Sciatic nerve (tissue), 2 donors: ENCODE measurements around the gene NFASC. TPM values are rescaled to one million over a fixed set of nuclear protein-coding genes. Genes with fewer than 3 reads are reported as not detected.

Experiments
- ATAC-seq: fragments of 200-7000 bp; cut with Tn5 transposase; one replicate; pipeline ENCODE4 v1.9.1; 2020; ENCODE audit warnings: mild to moderate bottlenecking, moderate library complexity
- DNase-seq: peaks from one replicate; pipeline ENCODE4 v3.0.0-alpha.2; 2020; ENCODE audit warnings: low spot score
- intact Hi-C: fragments of 100-400 bp; cut with DNase I; formaldehyde crosslinking; loops from one replicate; pipeline ENCODE4 v1.14.2; 2022
- total RNA-seq: library from RNA; stranded (reverse); fragmentation: NEBNext Ultra II Directional; extraction: Animal tissue kit (Norgen Biotek cat#: 25700); gene quantifications from one replicate; pipeline ENCODE4 v1.2.1, GENCODE V29; 2021
- donor health status: DM: no; HTN: no; CAD: no.
- donor health status: DM: no; HTN: no; CAD: no.

NFASC gene
- total RNA-seq, 1 donor from 2014 or later, result 140 TPM

DNA sequence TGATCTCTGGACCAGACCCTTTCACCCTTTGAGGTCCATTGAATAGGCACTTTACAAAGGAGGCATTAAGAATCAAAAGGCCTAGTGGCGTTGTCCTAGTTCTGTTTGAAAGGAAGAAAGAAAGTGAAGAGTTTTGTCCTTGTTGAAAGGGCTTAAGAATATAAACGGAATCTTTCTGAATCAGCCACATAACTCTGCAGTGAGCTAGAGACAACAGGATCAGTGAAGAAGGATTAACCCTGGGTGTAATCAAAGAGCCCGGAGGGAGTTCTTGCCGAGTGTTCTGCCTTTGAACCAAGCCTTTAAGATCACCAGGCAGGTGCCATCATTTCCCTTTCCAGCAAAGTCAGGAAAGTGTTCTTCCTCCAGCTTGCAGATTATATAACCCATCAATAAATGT, 117.5 kb downstream of the NFASC start:
- DNase-seq (no peak), ATAC-seq (no peak)
- intact Hi-C loops, result loop anchor here (5.0 to 10.0 kb wide), 2 partner anchors 74 to 267 kb away; no protein-coding TSS in a partner anchor

DNA sequence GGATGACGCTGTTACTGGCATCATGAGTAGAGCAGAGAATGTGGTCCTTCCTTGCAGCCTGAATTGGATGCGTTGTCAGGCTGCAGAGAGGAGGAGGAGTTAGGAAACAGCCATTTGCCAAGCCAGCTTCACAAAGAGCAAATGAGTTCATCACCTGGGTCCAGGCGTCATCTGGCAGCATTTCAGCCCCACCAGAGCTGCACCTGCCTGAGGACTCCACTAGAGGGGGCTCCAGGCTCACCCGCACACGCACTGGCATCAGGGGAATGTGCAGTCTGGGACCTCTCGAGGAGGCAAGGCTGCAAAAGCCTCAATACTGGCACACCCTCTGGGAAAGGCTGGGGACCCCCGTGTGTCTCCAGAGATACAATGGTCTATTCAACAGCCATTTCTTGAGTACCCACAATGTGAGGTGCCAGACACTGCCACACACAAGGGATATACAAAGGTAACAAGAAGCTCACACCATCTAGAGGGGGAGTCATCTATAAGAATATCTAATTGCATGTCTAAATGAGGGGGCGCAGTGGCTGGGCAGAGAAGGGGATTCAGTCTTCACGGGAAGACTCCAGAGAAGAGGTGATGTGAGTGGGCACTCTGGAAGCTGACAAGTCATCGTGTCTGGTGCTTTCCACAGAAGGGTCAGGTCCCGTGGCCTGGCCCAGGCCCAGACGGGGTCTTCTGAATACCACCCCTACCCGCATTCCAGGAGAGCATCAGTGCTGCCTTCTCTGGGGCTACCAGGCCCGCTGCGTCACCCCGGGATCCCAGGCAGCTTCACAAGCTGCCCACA, 118.8 kb downstream of the NFASC start:
- ATAC-seq, result peak; percentile 92
- peak; percentile 85 for DNase-seq
- intact Hi-C loops, result loop anchor here (5.0 to 10.0 kb wide), 2 partner anchors 73 to 265 kb away; no protein-coding TSS in a partner anchor

DNA sequence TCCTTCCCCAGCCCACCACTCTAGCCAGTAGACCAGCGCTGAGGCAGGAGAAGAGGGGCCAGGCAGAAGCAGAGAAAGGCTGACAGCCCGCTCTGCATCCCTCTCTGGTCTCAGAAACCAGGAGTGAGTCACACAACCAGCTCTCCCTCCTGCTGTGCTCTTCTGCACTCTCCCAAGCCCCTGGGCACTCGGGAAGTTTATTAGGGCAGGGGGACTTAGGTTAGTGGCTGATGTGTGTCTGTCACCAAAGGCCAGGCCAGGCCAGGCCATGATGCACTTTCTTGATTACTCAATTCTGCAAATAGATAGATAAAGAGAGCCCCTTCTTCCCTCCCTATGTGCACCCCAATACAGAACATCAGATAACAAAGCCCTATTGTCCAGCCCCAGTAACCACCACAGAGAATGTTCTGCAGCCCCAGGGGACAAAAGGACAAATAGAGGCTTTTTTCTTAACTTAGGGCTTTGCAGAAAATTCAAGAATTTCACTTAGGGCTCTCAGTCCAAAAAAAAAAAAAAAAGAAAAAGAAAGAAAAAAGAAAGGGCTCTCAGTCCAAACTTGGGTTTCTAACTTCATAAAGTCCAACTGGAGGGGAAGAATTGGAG, 119.5 kb downstream of the NFASC start:
- DNase-seq (no peak), ATAC-seq (peak; percentile 68)
- intact Hi-C loops, result no loop called here

DNA sequence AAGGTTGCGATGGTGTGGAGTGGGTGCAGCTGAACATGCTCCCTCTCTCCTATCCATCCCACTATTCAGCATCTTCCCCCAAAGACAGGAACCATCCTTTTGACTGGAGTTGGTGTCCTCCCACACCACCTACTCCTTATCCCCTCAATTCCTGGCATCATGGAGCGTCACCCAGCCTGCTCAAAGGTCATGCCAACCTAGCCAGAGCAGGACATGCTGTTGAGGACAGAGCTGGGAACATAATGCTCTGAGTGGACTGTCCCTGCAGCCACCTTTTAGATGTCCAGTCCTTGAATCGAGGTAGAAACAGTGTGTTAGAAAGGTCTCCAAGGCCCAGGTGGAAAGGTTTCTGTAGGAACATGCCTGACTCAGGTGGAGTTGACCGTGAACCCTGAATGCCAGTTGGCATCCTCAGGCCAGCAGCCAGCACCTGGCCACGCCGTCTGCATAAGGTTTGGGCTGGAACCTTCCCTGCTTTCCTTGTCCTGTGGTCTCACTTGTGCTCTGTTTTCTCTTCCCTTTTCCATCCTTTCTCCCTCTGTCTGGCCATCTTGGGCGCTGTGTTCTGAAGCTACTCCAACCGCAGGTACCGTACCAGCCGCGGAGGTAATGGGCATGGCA, 120.2 kb downstream of the NFASC start:
- intact Hi-C loops, result no loop called here
- DNase-seq (no peak), ATAC-seq (no peak)

GRCh38 chr1:204991342-204991844, 120.7 kb downstream of the NFASC start:
- ATAC-seq, result no peak
- no peak for DNase-seq
- intact Hi-C loops, result no loop called here

GRCh38 chr1:204992201-204992997, 121.7 kb downstream of the NFASC start:
- ATAC-seq (no peak), DNase-seq (no peak)
- intact Hi-C loops, result no loop called here

DNA sequence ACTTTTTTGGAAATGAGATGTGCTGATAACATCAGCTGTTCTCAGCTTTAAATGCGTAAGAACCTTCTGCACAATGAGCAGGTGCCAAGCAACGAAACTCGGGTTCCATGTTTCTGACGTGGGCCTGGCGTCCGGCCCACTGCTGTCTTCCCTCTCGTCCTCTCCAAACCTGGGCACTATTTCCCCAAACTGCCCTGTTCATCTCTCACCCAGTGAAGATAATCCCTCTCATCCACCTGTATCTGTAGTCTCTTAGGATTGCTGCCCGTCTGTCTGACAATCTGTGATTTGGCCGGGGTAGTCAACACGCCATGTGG, 122.3 kb downstream of the NFASC start:
- DNase-seq (no peak), ATAC-seq (no peak)
- intact Hi-C loops, result no loop called here

- no peak for DNase-seq
- ATAC-seq, result no peak
- intact Hi-C loops, result no loop called here
These were observed 123.6 kb downstream of the NFASC start for GRCh38 chr1:204994086-204994862.

- intact Hi-C loops, result no loop called here
- ATAC-seq, result peak; percentile 39
These were observed 126.3 kb downstream of the NFASC start for GRCh38 chr1:204996981-204997380.

DNA sequence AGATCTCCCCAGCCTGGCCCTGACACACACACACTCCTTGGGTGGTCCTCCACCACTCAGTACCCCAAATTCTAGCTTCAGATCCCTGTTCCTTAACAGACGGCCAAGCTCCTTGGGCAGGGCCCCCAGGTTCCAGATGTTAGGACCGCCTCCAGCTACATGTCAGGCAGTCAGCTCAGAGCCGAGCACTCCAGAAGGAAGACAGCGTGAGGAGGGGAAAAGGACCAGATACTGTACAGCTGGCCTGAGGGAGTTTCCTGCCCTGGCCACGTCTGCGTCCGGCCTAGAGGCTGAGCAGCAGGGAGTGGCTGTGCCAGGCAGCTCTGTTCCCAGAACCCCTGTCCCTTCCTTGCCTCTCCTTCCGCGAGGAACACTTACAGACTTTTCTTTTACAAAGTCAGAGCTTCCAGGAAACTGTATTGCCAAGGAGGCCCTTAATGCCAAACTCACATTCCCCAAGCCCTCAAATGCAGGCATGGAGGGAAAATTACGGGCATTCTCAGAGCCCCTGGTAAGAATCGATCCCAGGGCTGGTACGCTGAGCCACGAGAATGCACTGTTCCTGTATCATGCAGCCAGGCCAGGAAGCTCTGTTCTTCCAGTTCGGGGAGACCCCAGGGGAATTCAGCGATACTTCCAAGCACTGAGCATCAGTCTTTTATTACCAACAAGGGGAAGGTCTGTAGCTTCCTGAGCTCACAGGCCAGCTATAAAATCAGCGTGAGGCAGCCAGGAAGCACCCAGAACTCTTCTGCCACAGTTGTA, 127.1 kb downstream of the NFASC start:
- ATAC-seq, result peak; percentile 56
- intact Hi-C loops, result no loop called here
- no peak for DNase-seq

More at GRCh38 chr1:204996981-204997380, 126.3 kb downstream of the NFASC start:
- DNase-seq, result no peak

DNA sequence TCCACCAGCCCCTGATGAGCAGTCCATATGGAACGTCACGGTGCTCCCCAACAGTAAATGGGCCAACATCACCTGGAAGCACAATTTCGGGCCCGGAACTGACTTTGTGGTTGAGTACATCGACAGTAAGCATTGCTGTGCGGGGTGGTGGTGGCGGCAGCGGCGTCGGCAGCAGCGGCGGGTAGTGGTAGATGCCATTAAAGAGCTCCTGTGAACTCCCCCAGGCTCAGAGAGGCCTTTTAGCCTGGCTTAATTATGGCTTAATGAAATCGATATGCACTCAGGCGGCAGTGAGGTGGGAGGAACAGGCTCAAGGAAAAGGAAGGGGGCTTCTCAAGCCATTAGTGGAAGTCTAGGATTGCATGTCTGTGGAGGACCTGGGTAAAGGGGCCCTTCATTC, 130.5 kb downstream of the NFASC start:
- intact Hi-C loops, result no loop called here
- no peak for DNase-seq
- no peak for ATAC-seq

GRCh38 chr1:205002705-205003104, 132.0 kb downstream of the NFASC start:
- ATAC-seq, result no peak
- intact Hi-C loops, result no loop called here

DNA sequence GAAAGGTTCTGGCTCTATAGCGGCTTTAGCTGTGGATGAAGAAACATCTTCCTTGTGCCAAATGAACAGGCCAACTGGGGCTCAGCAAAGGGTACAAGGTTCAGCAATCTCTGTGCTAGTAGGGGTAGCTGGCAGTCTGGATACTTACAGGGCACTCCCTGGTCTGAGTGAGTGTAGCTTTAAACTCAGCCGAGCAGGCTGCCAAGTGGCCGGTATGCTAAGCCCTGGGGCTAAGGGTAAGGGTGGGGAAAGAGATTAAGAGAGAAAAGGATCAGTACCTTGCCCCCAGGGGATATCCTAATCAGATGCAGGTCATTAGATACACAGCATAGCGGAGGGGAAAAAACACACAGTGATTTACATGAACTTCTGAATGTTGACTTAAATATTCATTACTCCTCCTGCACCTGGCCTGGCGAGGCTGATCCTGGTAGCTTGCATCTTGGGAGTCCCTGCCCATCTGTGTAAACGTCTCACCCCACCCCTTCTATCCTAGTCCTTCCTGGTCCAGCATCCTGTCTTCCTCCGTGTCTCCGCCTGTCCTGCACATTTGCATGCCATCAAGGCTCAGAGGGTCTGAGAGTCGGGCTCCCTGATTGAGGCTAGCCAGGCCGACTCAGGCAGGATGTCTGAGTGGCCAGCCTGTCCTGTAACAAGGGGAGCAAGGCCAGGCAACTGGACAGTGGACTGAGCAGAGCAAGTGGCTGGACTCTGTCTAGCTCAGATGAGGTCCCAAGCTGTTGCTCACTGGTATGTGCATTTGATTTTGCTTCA, 132.9 kb downstream of the NFASC start:
- no peak for DNase-seq
- ATAC-seq, result peak; percentile 51
- intact Hi-C loops, result no loop called here

More at GRCh38 chr1:205002705-205003104, 132.0 kb downstream of the NFASC start:
- no peak for DNase-seq

- intact Hi-C loops, result no loop called here
- DNase-seq (no peak), ATAC-seq (peak; percentile 83)
These were observed 133.7 kb downstream of the NFASC start for GRCh38 chr1:205004351-205004750.

DNA sequence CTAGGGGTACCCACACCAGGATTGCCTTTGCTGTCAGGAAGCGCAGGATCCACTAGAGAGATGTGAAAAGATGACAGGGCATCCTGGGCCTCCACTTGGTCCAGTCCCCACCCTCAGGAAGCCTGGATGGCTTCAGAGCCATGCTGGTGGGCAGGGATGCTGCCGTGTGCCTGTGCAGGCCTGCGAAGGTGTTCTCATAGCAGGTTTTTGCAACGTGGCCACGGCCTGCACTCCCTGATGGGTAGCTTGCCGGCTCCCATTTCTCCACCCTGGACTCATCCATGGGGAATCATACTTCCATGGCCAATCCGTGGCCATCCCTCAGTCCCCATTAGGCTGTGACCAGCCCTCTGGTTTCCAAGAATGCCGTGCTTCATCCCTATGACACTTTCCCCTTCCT, 138.2 kb downstream of the NFASC start:
- no peak for DNase-seq
- intact Hi-C loops, result no loop called here
- no peak for ATAC-seq

DNA sequence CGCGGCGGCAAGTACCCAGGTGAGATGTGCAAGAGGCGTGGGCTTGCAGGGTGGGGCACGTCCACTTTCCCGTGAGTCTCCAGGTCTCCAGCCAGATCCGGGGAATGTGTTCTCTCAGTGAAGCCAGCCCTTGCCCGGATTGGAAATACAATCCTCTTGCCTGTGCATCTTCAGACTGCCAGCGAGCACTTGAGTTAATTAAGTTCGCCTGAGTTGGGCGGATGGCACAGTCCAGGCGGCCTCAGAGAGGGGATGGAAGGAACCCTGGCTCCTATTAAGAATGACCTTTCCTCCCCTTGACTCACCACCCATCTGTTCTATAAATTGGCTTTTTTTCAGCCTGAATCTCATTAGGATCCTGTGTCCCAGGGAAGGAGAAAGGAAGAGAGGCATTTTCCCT, 139.0 kb downstream of the NFASC start:
- ATAC-seq (no peak), DNase-seq (no peak)
- intact Hi-C loops, result no loop called here
